ENCODE measurements around the gene PRM3.

DNA sequence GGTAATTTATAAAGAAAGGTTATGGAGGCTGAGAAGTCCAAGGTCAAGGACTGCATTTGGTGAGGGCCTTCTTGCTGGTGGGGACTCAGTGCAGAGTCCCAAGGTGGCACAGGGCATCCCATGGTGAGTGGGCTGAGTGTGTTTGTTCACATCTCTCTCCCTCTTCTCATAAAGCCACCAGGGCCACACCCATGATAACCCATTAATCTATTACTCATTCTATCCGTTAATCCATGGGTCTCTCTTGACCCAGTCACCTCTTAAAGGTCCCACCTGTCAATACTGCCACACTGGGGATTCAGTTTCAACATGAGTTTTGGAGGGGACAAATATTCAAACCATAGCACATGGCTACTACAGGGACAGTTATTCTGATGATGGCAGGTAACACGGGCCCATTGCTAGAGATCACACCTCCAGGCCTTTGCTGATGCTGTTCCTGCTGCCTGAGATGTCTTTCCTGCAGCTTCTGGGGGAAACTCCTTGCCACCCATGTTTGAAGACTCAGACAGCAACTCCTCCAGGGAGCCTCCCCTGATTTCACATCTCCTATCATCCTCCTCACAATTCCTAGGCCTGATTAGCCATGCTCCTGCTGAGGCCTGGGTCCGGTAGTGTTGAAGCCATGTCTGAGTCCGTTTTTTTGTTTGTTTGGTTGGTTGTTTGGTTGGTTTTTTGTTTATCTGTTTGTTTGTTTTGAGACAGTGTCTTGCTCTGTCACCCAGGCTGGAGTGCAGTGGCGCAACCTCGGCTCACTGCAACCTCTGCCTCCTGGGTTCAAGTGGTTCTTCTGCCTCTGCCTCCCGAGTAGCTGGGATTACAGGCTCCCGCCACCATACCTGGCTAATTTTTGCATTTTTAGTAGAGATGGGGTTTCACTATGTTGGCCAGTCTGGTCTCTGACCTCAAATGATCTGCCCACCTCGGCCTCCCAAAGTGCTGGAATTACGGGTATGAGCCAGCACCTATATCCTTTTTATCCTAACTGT, 33.5 kb downstream of the PRM3 start:
- TF ChIP-seq CTCF (IDR thresholded peaks at IDR 0.05; ENCODE audit: poor library complexity, severe bottlenecking) (no peak), EZH2 (IDR thresholded peaks at IDR 0.05; ENCODE audit: borderline replicate concordance, insufficient read depth, low read length, poor library complexity, severe bottlenecking) (no peak)
